ENCODE data around the gene SEMA3G. TPM values are rescaled to one million over a fixed set of nuclear protein-coding genes. Genes with fewer than 3 reads are reported as not detected.
A peak's percentile ranks its signal among the peaks of the same experiment; 100 is the strongest.

SEMA3G gene
- total and polyA plus RNA-seq, 2 experiments from 2014 or later: 0.47 to 2.5 TPM

- TF ChIP-seq ZNF331 (CRISPR knock-in tag; IDR thresholded peaks at IDR 0.05; ENCODE audit: low read depth) (no peak), EZH2phosphoT487 (IDR thresholded peaks at IDR 0.05; ENCODE audit: unreplicated experiment) (no peak), POLR2AphosphoS5 (IDR thresholded peaks at IDR 0.05; ENCODE audit: low read depth) (no peak), CREB1 (CRISPR knock-in tag; IDR thresholded peaks at IDR 0.05; ENCODE audit: low read depth) (no peak), REST (IDR thresholded peaks at IDR 0.05; ENCODE audit: unreplicated experiment) (no peak), NANOG (IDR thresholded peaks at IDR 0.05; ENCODE audit: borderline replicate concordance) (no peak), STAT1 (IDR thresholded peaks at IDR 0.05; ENCODE audit: unreplicated experiment) (no peak), JUNB (IDR thresholded peaks at IDR 0.05; ENCODE audit: unreplicated experiment) (no peak)
- TF ChIP-seq, protein P1, sequence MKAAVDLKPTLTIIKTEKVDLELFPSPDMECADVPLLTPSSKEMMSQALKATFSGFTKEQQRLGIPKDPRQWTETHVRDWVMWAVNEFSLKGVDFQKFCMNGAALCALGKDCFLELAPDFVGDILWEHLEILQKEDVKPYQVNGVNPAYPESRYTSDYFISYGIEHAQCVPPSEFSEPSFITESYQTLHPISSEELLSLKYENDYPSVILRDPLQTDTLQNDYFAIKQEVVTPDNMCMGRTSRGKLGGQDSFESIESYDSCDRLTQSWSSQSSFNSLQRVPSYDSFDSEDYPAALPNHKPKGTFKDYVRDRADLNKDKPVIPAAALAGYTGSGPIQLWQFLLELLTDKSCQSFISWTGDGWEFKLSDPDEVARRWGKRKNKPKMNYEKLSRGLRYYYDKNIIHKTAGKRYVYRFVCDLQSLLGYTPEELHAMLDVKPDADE (IDR thresholded peaks at IDR 0.05): no peak
- TF ChIP-seq, protein P2, sequence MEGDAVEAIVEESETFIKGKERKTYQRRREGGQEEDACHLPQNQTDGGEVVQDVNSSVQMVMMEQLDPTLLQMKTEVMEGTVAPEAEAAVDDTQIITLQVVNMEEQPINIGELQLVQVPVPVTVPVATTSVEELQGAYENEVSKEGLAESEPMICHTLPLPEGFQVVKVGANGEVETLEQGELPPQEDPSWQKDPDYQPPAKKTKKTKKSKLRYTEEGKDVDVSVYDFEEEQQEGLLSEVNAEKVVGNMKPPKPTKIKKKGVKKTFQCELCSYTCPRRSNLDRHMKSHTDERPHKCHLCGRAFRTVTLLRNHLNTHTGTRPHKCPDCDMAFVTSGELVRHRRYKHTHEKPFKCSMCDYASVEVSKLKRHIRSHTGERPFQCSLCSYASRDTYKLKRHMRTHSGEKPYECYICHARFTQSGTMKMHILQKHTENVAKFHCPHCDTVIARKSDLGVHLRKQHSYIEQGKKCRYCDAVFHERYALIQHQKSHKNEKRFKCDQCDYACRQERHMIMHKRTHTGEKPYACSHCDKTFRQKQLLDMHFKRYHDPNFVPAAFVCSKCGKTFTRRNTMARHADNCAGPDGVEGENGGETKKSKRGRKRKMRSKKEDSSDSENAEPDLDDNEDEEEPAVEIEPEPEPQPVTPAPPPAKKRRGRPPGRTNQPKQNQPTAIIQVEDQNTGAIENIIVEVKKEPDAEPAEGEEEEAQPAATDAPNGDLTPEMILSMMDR (conservative IDR thresholded peaks at IDR 0.05; ENCODE audit: low read depth in 2 of 2): no peak
Observed at GRCh38 chr3:52454938-52455282, 10.0 kb upstream of the SEMA3G start (continued).

GRCh38 chr3:52454250-52454937 lies 9.5 kb upstream of the SEMA3G start:
- DNase-seq (ENCODE audit: low spot score): no peak
- Histone ChIP-seq H3F3A (replicated peaks; ENCODE audit: low read depth) (no peaks in the 10 kb centered on the region; the same call in 1 of the 2 replicates), H3K4me3 (no peak overlapping the region)
- TF ChIP-seq POLR2AphosphoS5 (IDR thresholded peaks at IDR 0.05; ENCODE audit: low read depth): no peak
- TF ChIP-seq ZNF331 (CRISPR knock-in tag; IDR thresholded peaks at IDR 0.05; ENCODE audit: low read depth): no peak
- TF ChIP-seq CREB1 (CRISPR knock-in tag; IDR thresholded peaks at IDR 0.05; ENCODE audit: low read depth): no peak
- TF ChIP-seq, protein P3, sequence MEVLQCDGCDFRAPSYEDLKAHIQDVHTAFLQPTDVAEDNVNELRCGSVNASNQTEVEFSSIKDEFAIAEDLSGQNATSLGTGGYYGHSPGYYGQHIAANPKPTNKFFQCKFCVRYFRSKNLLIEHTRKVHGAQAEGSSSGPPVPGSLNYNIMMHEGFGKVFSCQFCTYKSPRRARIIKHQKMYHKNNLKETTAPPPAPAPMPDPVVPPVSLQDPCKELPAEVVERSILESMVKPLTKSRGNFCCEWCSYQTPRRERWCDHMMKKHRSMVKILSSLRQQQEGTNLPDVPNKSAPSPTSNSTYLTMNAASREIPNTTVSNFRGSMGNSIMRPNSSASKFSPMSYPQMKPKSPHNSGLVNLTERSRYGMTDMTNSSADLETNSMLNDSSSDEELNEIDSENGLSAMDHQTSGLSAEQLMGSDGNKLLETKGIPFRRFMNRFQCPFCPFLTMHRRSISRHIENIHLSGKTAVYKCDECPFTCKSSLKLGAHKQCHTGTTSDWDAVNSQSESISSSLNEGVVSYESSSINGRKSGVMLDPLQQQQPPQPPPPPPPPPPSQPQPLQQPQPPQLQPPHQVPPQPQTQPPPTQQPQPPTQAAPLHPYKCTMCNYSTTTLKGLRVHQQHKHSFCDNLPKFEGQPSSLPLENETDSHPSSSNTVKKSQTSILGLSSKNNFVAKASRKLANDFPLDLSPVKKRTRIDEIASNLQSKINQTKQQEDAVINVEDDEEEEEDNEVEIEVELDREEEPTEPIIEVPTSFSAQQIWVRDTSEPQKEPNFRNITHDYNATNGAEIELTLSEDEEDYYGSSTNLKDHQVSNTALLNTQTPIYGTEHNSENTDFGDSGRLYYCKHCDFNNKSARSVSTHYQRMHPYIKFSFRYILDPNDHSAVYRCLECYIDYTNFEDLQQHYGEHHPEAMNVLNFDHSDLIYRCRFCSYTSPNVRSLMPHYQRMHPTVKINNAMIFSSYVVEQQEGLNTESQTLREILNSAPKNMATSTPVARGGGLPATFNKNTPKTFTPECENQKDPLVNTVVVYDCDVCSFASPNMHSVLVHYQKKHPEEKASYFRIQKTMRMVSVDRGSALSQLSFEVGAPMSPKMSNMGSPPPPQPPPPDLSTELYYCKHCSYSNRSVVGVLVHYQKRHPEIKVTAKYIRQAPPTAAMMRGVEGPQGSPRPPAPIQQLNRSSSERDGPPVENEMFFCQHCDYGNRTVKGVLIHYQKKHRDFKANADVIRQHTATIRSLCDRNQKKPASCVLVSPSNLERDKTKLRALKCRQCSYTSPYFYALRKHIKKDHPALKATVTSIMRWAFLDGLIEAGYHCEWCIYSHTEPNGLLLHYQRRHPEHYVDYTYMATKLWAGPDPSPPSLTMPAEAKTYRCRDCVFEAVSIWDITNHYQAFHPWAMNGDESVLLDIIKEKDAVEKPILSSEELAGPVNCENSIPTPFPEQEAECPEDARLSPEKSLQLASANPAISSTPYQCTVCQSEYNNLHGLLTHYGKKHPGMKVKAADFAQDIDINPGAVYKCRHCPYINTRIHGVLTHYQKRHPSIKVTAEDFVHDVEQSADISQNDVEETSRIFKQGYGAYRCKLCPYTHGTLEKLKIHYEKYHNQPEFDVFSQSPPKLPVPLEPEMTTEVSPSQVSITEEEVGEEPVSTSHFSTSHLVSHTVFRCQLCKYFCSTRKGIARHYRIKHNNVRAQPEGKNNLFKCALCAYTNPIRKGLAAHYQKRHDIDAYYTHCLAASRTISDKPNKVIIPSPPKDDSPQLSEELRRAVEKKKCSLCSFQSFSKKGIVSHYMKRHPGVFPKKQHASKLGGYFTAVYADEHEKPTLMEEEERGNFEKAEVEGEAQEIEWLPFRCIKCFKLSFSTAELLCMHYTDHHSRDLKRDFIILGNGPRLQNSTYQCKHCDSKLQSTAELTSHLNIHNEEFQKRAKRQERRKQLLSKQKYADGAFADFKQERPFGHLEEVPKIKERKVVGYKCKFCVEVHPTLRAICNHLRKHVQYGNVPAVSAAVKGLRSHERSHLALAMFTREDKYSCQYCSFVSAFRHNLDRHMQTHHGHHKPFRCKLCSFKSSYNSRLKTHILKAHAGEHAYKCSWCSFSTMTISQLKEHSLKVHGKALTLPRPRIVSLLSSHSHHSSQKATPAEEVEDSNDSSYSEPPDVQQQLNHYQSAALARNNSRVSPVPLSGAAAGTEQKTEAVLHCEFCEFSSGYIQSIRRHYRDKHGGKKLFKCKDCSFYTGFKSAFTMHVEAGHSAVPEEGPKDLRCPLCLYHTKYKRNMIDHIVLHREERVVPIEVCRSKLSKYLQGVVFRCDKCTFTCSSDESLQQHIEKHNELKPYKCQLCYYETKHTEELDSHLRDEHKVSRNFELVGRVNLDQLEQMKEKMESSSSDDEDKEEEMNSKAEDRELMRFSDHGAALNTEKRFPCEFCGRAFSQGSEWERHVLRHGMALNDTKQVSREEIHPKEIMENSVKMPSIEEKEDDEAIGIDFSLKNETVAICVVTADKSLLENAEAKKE (CRISPR knock-in tag; IDR thresholded peaks at IDR 0.05): no peak
- no peak for TF ChIP-seq EZH2phosphoT487 (IDR thresholded peaks at IDR 0.05; ENCODE audit: unreplicated experiment)
- no peak for TF ChIP-seq ZNF114 (CRISPR knock-in tag; IDR thresholded peaks at IDR 0.05)

More at GRCh38 chr3:52454250-52454937, 9.5 kb upstream of the SEMA3G start:
- no peaks in the 10 kb centered on the region for H3K9me2 ChIP-seq (ENCODE audit: insufficient read depth)
- Mint-ChIP-seq H3K4me3 (peak overlapping the region; percentile 88), H3K9me3 (no peaks in the 10 kb centered on the region), H3K36me3 (ENCODE audit: low read depth) (peaks cover 24% of the 10 kb centered on the region), H3K27me3 (ENCODE audit: insufficient read depth, low read depth, poor library complexity) (peaks cover 10% of the 10 kb centered on the region), H3K4me1 (peaks cover 39% of the 10 kb centered on the region), H3K27ac (no peak overlapping the region)
- H3K27ac ChIP-seq (ENCODE audit: low read depth): no peak overlapping the region
- H2AFZ ChIP-seq: peak overlapping the region; percentile 96; the same call in 1 of the 2 replicates
- ATAC-seq: no peak
- no peaks in the 10 kb centered on the region for H3K27me3 ChIP-seq (ENCODE audit: insufficient read depth)
- H3K4me1 ChIP-seq (ENCODE audit: insufficient read depth): peaks cover 24% of the 10 kb centered on the region
- H3K36me3 ChIP-seq (ENCODE audit: insufficient read depth): peaks cover 22% of the 10 kb centered on the region; the same call in 1 of the 2 replicates
- peaks cover 24% of the 10 kb centered on the region for H4K20me1 ChIP-seq (replicated peaks; ENCODE audit: insufficient read depth)
- H3K79me2 ChIP-seq (replicated peaks; ENCODE audit: insufficient read depth): peaks cover 29% of the 10 kb centered on the region
- H3K4me2 ChIP-seq: peak overlapping the region; percentile 91

Measured in GM23338 (cell line).